Right lobe of liver (tissue), 4 donors: ENCODE results near the gene NDRG3.

Experiments used
- CTCF ChIP-seq, 4 donors: fragments of 200-600 bp in 3 of 4; fragments of 450-650 bp in 1 of 4; IDR thresholded peaks; one replicate each; pipeline versions ENCODE4 v1.5.1 to v1.8.0; 2016 to 2022; ENCODE audit warnings: antibody characterized with exemption in 4 of 4, mild to moderate bottlenecking in 2 of 4
- POLR2A ChIP-seq: fragments of 450-650 bp; IDR thresholded peaks from one replicate; pipeline ENCODE4 v1.6.1; 2017; ENCODE audit warnings: antibody characterized with exemption, mild to moderate bottlenecking
- donor health status: DM: no; HTN: no; CAD: no.
- donor health status: DM: no; HTN: no; CAD: no.
- donor health status: DM: no; HTN: yes; CAD: no.

GRCh38 chr20:36777576-36777975 is 31.7 kb upstream of the NDRG3 start:
- TF ChIP-seq CTCF (IDR thresholded peaks at IDR 0.05) (no peak), POLR2A (no peak)
